ENCODE measurements around the gene CAPN5. TPM values are rescaled to one million over a fixed set of nuclear protein-coding genes. Genes with fewer than 3 reads are reported as not detected.

Gene CAPN5
- total RNA-seq, 1 donor from 2014 or later = 29.7 TPM

DNA sequence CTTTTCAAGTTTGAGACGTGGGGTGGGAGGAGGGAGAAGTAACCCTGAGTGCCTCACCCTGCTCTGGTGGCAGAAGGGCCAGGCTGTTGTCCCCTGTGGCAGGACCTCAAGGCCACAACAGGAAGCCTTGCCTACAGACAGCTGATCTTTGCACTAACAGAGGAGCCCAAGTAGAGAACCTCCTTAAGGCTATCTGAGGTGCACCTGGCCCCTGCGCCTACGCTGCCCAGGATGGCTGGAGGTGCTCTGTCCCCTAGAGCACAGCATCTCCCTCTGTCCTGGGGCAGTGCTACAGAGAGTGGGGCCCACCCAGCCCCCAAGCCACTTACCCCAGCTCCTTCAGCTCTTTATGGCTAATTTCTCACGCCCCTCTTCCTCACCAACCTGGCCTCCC, 88.3 kb downstream of the CAPN5 start:
- Mint-ChIP-seq H3K36me3 (ENCODE audit: low read depth, unreplicated experiment) (peaks cover 5% of the 10 kb centered on the region), H3K9me3 (ENCODE audit: unreplicated experiment) (no peaks in the 10 kb centered on the region), H3K4me3 (ENCODE audit: unreplicated experiment) (no peak overlapping the region), H3K27me3 (ENCODE audit: unreplicated experiment) (peaks cover 13% of the 10 kb centered on the region), H3K27ac (ENCODE audit: unreplicated experiment) (no peak overlapping the region), H3K4me1 (ENCODE audit: unreplicated experiment) (peaks cover 1% of the 10 kb centered on the region)
- DNase-seq (ENCODE audit: low spot score) = no peak
- TF ChIP-seq, protein P1, sequence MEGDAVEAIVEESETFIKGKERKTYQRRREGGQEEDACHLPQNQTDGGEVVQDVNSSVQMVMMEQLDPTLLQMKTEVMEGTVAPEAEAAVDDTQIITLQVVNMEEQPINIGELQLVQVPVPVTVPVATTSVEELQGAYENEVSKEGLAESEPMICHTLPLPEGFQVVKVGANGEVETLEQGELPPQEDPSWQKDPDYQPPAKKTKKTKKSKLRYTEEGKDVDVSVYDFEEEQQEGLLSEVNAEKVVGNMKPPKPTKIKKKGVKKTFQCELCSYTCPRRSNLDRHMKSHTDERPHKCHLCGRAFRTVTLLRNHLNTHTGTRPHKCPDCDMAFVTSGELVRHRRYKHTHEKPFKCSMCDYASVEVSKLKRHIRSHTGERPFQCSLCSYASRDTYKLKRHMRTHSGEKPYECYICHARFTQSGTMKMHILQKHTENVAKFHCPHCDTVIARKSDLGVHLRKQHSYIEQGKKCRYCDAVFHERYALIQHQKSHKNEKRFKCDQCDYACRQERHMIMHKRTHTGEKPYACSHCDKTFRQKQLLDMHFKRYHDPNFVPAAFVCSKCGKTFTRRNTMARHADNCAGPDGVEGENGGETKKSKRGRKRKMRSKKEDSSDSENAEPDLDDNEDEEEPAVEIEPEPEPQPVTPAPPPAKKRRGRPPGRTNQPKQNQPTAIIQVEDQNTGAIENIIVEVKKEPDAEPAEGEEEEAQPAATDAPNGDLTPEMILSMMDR (IDR thresholded peaks at IDR 0.05; ENCODE audit: unreplicated experiment) = no peak

DNA sequence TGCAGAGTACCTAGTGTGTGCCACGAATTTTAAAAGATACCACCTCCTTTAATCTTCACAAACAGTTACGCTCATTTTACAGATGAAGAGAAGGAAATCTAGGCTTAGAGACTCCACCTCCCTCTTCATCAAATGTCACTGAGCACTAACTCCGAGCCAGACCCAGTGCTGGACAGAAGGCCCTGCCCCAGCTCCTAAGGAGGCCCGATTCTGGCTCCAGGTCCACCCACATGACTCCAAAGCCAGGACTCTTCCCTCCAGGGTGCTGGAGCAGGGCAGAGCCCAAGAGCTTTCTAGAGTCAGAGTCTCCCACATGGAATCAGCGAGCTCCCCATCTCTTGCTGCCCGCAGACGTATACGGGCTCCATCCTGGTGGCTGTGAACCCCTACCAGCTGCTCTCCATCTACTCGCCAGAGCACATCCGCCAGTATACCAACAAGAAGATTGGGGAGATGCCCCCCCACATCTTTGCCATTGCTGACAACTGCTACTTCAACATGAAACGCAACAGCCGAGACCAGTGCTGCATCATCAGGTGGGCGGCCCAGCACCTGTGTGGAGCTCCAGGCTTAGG, 88.9 kb downstream of the CAPN5 start:
- no peak for DNase-seq (ENCODE audit: low spot score)
- no peak overlapping the region for H3K27ac Mint-ChIP-seq (ENCODE audit: unreplicated experiment)
- no peaks in the 10 kb centered on the region for H3K4me1 Mint-ChIP-seq (ENCODE audit: unreplicated experiment)
- peaks cover 5% of the 10 kb centered on the region for H3K36me3 Mint-ChIP-seq (ENCODE audit: low read depth, unreplicated experiment)
- TF ChIP-seq, protein P1 (IDR thresholded peaks at IDR 0.05; ENCODE audit: unreplicated experiment) = no peak
- H3K27me3 Mint-ChIP-seq (ENCODE audit: unreplicated experiment) = peaks cover 16% of the 10 kb centered on the region
- H3K4me3 Mint-ChIP-seq (ENCODE audit: unreplicated experiment) = no peak overlapping the region
- H3K9me3 Mint-ChIP-seq (ENCODE audit: unreplicated experiment) = no peaks in the 10 kb centered on the region

DNA sequence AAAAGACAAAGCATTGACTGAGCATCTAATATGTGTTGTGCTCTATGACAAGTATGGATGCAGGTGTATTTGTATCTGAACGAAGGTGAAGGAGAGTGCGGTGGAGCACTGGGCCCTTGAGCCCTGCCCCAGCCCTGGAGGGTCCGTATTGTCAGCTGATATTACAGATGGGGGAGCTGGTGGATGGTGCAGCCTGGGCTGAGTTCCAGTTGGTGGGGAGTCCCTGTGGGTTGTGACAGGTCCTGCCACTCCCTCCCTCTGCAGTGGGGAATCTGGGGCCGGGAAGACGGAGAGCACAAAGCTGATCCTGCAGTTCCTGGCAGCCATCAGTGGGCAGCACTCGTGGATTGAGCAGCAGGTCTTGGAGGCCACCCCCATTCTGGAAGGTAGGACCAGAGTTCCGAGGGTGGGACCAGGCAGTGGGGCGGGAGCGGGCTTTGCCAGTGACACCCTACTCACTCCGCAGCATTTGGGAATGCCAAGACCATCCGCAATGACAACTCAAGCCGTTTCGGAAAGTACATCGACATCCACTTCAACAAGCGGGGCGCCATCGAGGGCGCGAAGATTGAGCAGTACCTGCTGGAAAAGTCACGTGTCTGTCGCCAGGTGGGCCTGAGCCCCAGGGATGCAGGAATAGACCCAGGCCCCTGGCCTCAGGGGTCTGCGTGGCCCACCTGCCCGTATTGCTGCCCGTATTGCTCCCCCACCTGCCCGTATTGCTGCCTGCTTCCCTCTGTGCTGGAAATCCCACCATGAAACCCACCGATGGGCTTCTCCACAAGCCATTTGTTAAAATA, 89.8 kb downstream of the CAPN5 start:
- TF ChIP-seq, protein P1 (IDR thresholded peaks at IDR 0.05; ENCODE audit: unreplicated experiment) = no peak
- peaks cover 16% of the 10 kb centered on the region for H3K27me3 Mint-ChIP-seq (ENCODE audit: unreplicated experiment)
- peaks cover 5% of the 10 kb centered on the region for H3K36me3 Mint-ChIP-seq (ENCODE audit: low read depth, unreplicated experiment)
- H3K27ac Mint-ChIP-seq (ENCODE audit: unreplicated experiment) = no peak overlapping the region
- no peak overlapping the region for H3K4me3 Mint-ChIP-seq (ENCODE audit: unreplicated experiment)
- no peaks in the 10 kb centered on the region for H3K9me3 Mint-ChIP-seq (ENCODE audit: unreplicated experiment)
- DNase-seq (ENCODE audit: low spot score) = no peak
- no peaks in the 10 kb centered on the region for H3K4me1 Mint-ChIP-seq (ENCODE audit: unreplicated experiment)

DNA sequence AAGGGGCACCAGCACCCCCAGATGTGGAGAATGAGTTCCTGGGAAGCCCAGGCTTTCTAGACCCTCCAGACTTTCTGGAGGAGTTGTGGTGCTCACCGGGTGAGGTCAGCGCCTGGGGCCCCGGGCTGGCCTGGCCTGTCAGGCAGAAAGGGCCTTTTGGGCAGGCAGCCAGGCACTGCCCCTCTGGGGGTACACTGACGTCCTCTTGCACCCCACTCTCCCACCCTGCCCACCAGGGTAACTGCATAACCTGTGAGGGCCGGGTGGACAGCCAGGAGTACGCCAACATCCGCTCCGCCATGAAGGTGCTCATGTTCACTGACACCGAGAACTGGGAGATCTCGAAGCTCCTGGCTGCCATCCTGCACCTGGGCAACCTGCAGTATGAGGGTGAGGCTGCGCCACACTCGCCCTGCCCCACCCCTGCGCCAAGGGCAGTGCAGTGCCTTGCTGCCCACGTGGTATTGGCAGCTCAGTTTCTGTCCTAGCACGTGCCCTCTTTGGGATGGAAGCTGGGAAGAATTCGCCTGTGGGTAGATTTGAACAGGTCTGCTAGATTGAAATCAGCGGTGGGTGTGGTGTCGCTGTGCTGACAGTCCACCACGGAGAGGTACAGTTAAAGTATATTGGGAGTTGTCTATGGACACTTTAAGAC, 91.4 kb downstream of the CAPN5 start:
- H3K27me3 Mint-ChIP-seq (ENCODE audit: unreplicated experiment) = peaks cover 16% of the 10 kb centered on the region
- no peak overlapping the region for H3K27ac Mint-ChIP-seq (ENCODE audit: unreplicated experiment)
- no peak overlapping the region for H3K4me3 Mint-ChIP-seq (ENCODE audit: unreplicated experiment)
- TF ChIP-seq, protein P1 (IDR thresholded peaks at IDR 0.05; ENCODE audit: unreplicated experiment) = no peak
- peaks cover 5% of the 10 kb centered on the region for H3K36me3 Mint-ChIP-seq (ENCODE audit: low read depth, unreplicated experiment)
- no peaks in the 10 kb centered on the region for H3K9me3 Mint-ChIP-seq (ENCODE audit: unreplicated experiment)
- H3K4me1 Mint-ChIP-seq (ENCODE audit: unreplicated experiment) = no peaks in the 10 kb centered on the region
- DNase-seq (ENCODE audit: low spot score) = no peak
